Measurements from ENCODE around the gene AP3S2. TPM values are rescaled to one million over a fixed set of nuclear protein-coding genes. Genes with fewer than 3 reads are reported as not detected.
A peak's percentile ranks its signal among the peaks of the same experiment; 100 is the strongest.
"Not testable (repeated sequence)": the region's sequence is repeated elsewhere in the genome, so short reads cannot be mapped to it uniquely, and the experiment has no call there.

Gene AP3S2
- total RNA-seq, 4 donors from 2014 or later, result 17.4 to 70.6 (median 35.9) TPM

- Histone ChIP-seq H3K9me3 (no peaks in the 10 kb centered on the region), H3K27me3 (no peaks in the 10 kb centered on the region), H3K4me1 (no peaks in the 10 kb centered on the region), H3K4me3 (no peak overlapping the region), H3K36me3 (no peaks in the 10 kb centered on the region), H3K27ac (no peak overlapping the region)
- intact Hi-C loops (cut with DNase I; ENCODE audit: low total_unique reads), result loop anchor here (10.0 kb wide), 1 partner anchor 176 kb away; no protein-coding TSS in a partner anchor
- TF ChIP-seq, protein P1, sequence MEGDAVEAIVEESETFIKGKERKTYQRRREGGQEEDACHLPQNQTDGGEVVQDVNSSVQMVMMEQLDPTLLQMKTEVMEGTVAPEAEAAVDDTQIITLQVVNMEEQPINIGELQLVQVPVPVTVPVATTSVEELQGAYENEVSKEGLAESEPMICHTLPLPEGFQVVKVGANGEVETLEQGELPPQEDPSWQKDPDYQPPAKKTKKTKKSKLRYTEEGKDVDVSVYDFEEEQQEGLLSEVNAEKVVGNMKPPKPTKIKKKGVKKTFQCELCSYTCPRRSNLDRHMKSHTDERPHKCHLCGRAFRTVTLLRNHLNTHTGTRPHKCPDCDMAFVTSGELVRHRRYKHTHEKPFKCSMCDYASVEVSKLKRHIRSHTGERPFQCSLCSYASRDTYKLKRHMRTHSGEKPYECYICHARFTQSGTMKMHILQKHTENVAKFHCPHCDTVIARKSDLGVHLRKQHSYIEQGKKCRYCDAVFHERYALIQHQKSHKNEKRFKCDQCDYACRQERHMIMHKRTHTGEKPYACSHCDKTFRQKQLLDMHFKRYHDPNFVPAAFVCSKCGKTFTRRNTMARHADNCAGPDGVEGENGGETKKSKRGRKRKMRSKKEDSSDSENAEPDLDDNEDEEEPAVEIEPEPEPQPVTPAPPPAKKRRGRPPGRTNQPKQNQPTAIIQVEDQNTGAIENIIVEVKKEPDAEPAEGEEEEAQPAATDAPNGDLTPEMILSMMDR (IDR thresholded peaks at IDR 0.05), result peak in 2 of 4 experiments; percentile 17 to 44
- TF ChIP-seq POLR2A (IDR thresholded peaks at IDR 0.05), result no peak
- no peak for DNase-seq
Observed at GRCh38 chr15:89898614-89899294, 5.0 kb upstream of the AP3S2 start.

DNA sequence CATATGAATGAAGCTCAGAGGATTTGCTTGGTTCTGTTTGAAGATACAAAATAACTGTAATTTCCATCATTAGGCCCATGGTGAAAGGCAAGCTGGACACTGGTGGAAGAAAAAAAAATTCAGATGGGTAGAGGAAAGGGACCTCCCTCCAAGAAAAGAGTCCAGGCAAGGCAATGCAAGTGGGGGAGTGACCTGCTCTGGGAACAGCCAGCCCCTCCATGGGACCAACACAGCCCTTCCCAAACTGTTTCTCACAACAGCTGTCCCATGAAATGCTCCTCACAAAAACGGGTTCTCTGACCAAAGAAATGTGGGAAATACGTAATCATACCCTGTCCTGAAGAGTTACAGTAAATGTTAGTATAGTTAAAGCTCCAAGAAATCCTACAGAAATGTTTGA is 4.4 kb upstream of the AP3S2 start:
- TF ChIP-seq, protein P1 (IDR thresholded peaks at IDR 0.05), result no peak
- TF ChIP-seq POLR2A (IDR thresholded peaks at IDR 0.05), result no peak
- H3K27me3 ChIP-seq, result no peaks in the 10 kb centered on the region
- H3K4me1 ChIP-seq, result no peaks in the 10 kb centered on the region
- H3K4me3 ChIP-seq, result no peak overlapping the region
- no peak for DNase-seq
- no peaks in the 10 kb centered on the region for H3K9me3 ChIP-seq
- no peak overlapping the region for H3K27ac ChIP-seq
- intact Hi-C loops (cut with DNase I; ENCODE audit: low total_unique reads), result loop anchor here (10.0 kb wide), 1 partner anchor 177 kb away; no protein-coding TSS in a partner anchor
- H3K36me3 ChIP-seq, result no peaks in the 10 kb centered on the region

DNA sequence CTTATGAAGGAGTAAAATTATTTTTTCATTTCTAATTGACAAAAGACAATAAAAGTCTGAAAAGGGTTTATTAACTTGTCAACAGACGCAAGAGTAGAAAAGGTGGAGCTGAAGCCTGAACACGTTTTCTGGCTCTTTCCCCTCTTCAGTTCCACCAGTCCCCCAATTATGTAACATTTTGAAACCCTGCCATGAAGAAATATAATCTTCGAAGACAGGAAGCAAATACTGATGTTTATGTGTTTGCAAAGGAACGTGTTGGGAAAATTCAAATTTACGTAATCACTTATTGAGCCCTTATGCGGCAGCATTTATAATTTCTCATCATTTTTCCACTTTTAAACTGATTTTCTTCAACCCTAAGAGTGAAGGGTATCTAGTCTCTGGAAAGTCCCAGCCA is 767 bp downstream of the AP3S2 start:
- Histone ChIP-seq H3K27me3 (no peaks in the 10 kb centered on the region), H3K36me3 (no peaks in the 10 kb centered on the region), H3K9me3 (no peaks in the 10 kb centered on the region), H3K27ac (peak overlapping the region; percentile 90 to 92), H3K4me3 (peak overlapping the region; percentile 79 to 86), H3K4me1 (peaks cover 0 to 8% of the 10 kb centered on the region in 2 donors)
- no peak for DNase-seq
- TF ChIP-seq, protein P1 (IDR thresholded peaks at IDR 0.05), result no peak
- TF ChIP-seq POLR2A (IDR thresholded peaks at IDR 0.05), result no peak
- intact Hi-C loops (cut with DNase I; ENCODE audit: low total_unique reads), result loop anchor here (10.0 kb wide), 1 partner anchor 182 kb away; no protein-coding TSS in a partner anchor

DNA sequence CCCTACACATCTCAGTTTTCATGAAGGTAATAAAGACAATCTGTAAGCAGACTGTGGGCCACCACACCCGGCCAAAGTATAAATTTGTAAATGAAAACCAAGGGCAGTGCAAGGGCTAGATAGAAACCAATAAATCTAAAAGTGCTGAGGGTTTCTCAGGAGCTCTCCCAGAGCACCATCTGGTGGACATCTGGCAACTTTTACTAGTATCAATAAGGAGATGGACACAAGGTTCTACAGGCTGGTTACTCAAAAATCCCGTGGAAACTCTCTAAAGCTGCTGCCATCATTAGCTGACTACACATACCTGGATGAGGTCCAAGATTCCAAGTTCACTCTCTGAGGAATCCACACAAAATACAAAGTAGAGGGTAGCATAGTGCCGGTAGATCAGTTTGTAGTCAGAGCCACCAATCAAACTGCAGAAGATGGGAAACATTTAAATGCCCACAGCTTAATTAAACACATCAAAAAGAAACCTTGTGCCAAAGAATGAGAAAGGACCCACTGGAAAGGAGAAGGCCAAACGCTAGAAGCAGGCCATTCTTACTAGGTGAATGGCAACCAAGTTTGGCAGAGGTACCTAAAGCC is 5.5 kb downstream of the AP3S2 start:
- TF ChIP-seq, protein P1 (IDR thresholded peaks at IDR 0.05), result no peak
- TF ChIP-seq POLR2A (IDR thresholded peaks at IDR 0.05), result no peak
- Histone ChIP-seq H3K4me1 (peaks cover 0 to 8% of the 10 kb centered on the region in 2 donors), H3K36me3 (no peaks in the 10 kb centered on the region), H3K27me3 (no peaks in the 10 kb centered on the region), H3K27ac (no peak overlapping the region), H3K9me3 (no peaks in the 10 kb centered on the region), H3K4me3 (no peak overlapping the region)
- intact Hi-C loops (cut with DNase I; ENCODE audit: low total_unique reads), result loop anchor here (10.0 kb wide), 1 partner anchor 584 kb away; no protein-coding TSS in a partner anchor
- no peak for DNase-seq

DNA sequence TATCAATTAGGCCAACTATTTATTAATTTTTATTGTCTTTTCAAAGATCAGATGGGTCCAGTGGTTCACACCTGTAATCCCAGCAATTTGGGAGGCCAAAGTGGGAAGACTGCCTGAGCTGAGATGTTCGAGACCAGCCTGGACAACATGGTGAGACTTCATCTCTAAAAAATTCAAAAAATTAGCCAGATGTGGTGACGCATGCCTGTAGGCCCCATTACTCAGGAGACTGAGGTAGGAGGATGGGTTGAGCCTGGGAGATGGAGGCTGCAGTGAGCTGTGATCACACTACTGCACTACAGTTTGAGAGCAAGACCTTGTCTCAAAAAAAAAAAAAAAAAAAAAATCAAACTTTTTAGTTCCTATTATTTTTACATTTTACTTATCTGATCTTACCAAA is 8.2 kb downstream of the AP3S2 start:
- TF ChIP-seq, protein P1 (IDR thresholded peaks at IDR 0.05), result no peak
- no peak for TF ChIP-seq POLR2A (IDR thresholded peaks at IDR 0.05)

DNA sequence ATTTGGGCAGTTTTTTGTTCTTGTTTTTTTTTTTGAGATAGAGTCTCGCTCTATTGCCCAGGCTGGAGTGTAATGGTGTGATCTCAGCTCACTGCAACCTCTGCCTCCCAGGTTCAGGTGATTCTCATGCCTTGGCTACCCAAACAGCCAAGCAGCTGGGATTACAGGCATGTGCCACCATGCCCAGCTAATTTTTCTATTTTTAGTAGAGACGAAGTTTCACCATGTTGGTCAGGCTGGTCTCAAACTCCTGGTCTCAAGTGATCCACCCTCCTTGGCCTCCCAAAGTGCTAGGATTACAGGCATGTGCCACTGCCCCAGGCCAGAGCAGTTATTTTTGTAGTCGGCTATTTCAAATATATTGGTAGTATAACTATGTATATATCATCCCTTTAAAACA is 8.6 kb downstream of the AP3S2 start:
- H3K9me3 ChIP-seq, H3K27me3 ChIP-seq, DNase-seq, H3K36me3 ChIP-seq, H3K4me1 ChIP-seq, H3K27ac ChIP-seq, H3K4me3 ChIP-seq: not testable (repeated sequence)
- intact Hi-C loops (cut with DNase I; ENCODE audit: low total_unique reads), result loop anchor here (10.0 kb wide), 1 partner anchor 580 kb away; no protein-coding TSS in a partner anchor

More for the DNA sequence above, 8.2 kb downstream of the AP3S2 start:
- Histone ChIP-seq H3K9me3 (no peaks in the 10 kb centered on the region), H3K36me3 (no peaks in the 10 kb centered on the region), H3K27me3 (no peaks in the 10 kb centered on the region), H3K27ac (no peak overlapping the region), H3K4me1 (no peaks in the 10 kb centered on the region), H3K4me3 (no peak overlapping the region)
- no peak for DNase-seq
- intact Hi-C loops (cut with DNase I; ENCODE audit: low total_unique reads), result loop anchor here (10.0 kb wide), 1 partner anchor 581 kb away; no protein-coding TSS in a partner anchor
